Ovary (tissue), 9 donors: ENCODE data around the gene CCT4. TPM values are rescaled to one million over a fixed set of nuclear protein-coding genes. Genes with fewer than 3 reads are reported as not detected.
"Not testable (repeated sequence)": the region's sequence is repeated elsewhere in the genome, so short reads cannot be mapped to it uniquely, and the experiment has no call there.

Source experiments
- DNase-seq, 5 donors: peaks; one replicate each; pipeline ENCODE4 v3.0.0-alpha.2; 2019 to 2020
- H3K27ac ChIP-seq, 2 donors: fragments of 200-600 bp; one replicate each; pipeline versions ENCODE4 v1.5.1 to v1.8.0; 2019 to 2022
- H3K27me3 ChIP-seq: fragments of 200-600 bp; one replicate; pipeline ENCODE4 v1.8.0; 2022
- H3K36me3 ChIP-seq: fragments of 200-600 bp; sonication (generic); one replicate; pipeline ENCODE4 v1.5.1; 2019
- H3K4me1 ChIP-seq: one replicate; pipeline ENCODE4 v1.8.1; 2013; ENCODE audit warnings: mild to moderate bottlenecking, moderate library complexity; ENCODE audit not compliant: insufficient read depth
- H3K4me3 ChIP-seq: fragments of 200-600 bp; sonication (generic); one replicate; pipeline ENCODE4 v1.5.1; 2017
- H3K9me3 ChIP-seq, 2 donors: fragments of 200-600 bp in 1 of 2; sonication (generic) in 1 of 2; one replicate each; pipeline versions ENCODE4 v1.5.1 to v1.8.1; 2013 to 2019; ENCODE audit warnings: mild to moderate bottlenecking in 1 of 2, moderate library complexity in 1 of 2
- CTCF ChIP-seq, 3 donors: fragments of 450-650 bp in 2 of 3; fragments of 200-600 bp in 1 of 3; IDR thresholded peaks; one replicate each; pipeline versions ENCODE4 v1.5.1 to v1.8.0; 2016 to 2022; ENCODE audit warnings: antibody characterized with exemption in 3 of 3, mild to moderate bottlenecking in 1 of 3
- EP300 ChIP-seq: sonication (generic); formaldehyde crosslinking; IDR thresholded peaks from one replicate; pipeline ENCODE4 v1.6.1; 2017; ENCODE audit warnings: antibody characterized with exemption
- POLR2A ChIP-seq: fragments of 450-650 bp; IDR thresholded peaks from one replicate; pipeline ENCODE4 v1.6.1; 2017; ENCODE audit warnings: antibody characterized with exemption, mild to moderate bottlenecking, moderate library complexity
- WGBS, 3 donors: extraction: QIAGEN DNeasy Blood & Tissue Kit in 1 of 3; methylation state at CpG; one replicate each; pipeline versions ENCODE4 v1.1.5 to v1.1.7; 2013 to 2017; 5-methylcytosine and 5-hydroxymethylcytosine counted together
- intact Hi-C, 4 donors: fragments of 100-400 bp; cut with DNase I; formaldehyde crosslinking; loops; one replicate each; pipeline versions ENCODE4 v1.11.0 to v1.15.1; 2022 to 2023
- polyA plus RNA-seq, 2 donors: library from polyadenylated mRNA; stranded (reverse); fragments of 200-250 nt in 1 of 2; fragments of 350-450 nt in 1 of 2; fragmentation: Illumina TruSeq in 1 of 2; extraction: RNeasy Lipid Tissue Mini Kit (QIAGEN cat#74804) in 1 of 2; gene quantifications; one replicate each; pipeline ENCODE4 v1.2.3, GENCODE V29; 2013 to 2014
- total RNA-seq, 7 donors: library from RNA; depleted of rRNA in 2 of 7; stranded (reverse); fragments of >200 nt in 2 of 7; fragmentation: NEBNext Ultra II Directional in 3 of 7; extraction: Animal tissue kit (Norgen Biotek cat#: 25700) in 3 of 7; gene quantifications; one replicate each; pipeline versions ENCODE4 v1.1.0 to v1.2.4, GENCODE V29; 2016 to 2023
- donor health status: DM: no; HTN: no; CAD: no; lungs with moderate emphysema.
- donor health status: DM: no; HTN: no; CAD: no.
- donor health status: Bipolar disorder and iron deficiency.
- donor health status: DM: yes; HTN: yes; CAD: no.
- donor health status: DM: no; HTN: no; CAD: no.
- donor health status: DM: yes; HTN: yes; CAD: no.

CCT4 gene
- total and polyA plus RNA-seq, 9 donors, result 99.7 to 200 (median 144) TPM

GRCh38 chr2:61920548-61920947, 32.1 kb upstream of the CCT4 start:
- H3K27ac ChIP-seq, result no peak overlapping the region
- no peaks in the 10 kb centered on the region for H3K4me1 ChIP-seq
- H3K9me3 ChIP-seq, result no peaks in the 10 kb centered on the region
- WGBS, 3 donors, result 78 to 84% (median 83%) methylated on average over 1 of the region's 1 CpG
- H3K4me3 ChIP-seq, result no peak overlapping the region
- no peaks in the 10 kb centered on the region for H3K36me3 ChIP-seq
- intact Hi-C loops, result no loop called here
- no peaks in the 10 kb centered on the region for H3K27me3 ChIP-seq
- DNase-seq, result no peak
- TF ChIP-seq POLR2A, result no peak
- no peak for TF ChIP-seq EP300
- no peak for TF ChIP-seq CTCF (IDR thresholded peaks at IDR 0.05)

GRCh38 chr2:61914794-61915193, 26.3 kb upstream of the CCT4 start:
- H3K36me3 ChIP-seq, H3K4me3 ChIP-seq, DNase-seq, H3K27ac ChIP-seq, H3K27me3 ChIP-seq, H3K4me1 ChIP-seq, H3K9me3 ChIP-seq: not testable (repeated sequence)
- intact Hi-C loops, result loop anchor here (5.0 to 10.0 kb wide), 5 partner anchors 280 to 593 kb away; partner anchors contain the start of genes B3GNT2 (in 1 of the 4) and TMEM17 (in 1 of the 4)
- 88 to 95% (median 94%) methylated on average over 4 of the region's 4 CpGs for WGBS, 3 donors

GRCh38 chr2:61911510-61911909, 23.1 kb upstream of the CCT4 start:
- no peak for DNase-seq
- intact Hi-C loops, result loop anchor here in 3 of 4 donors (5.0 to 10.0 kb wide), 3 partner anchors 283 to 596 kb away; partner anchors contain the start of genes B3GNT2 (in 1 of the 3) and TMEM17 (in 1 of the 3)
- TF ChIP-seq CTCF (IDR thresholded peaks at IDR 0.05) (no peak), EP300 (no peak), POLR2A (no peak)
- H3K4me3 ChIP-seq, result no peak overlapping the region
- no peak overlapping the region for H3K27ac ChIP-seq
- no peaks in the 10 kb centered on the region for H3K36me3 ChIP-seq
- H3K9me3 ChIP-seq, result no peaks in the 10 kb centered on the region
- WGBS, 3 donors, result 88 to 94% (median 92%) methylated on average over 4 of the region's 4 CpGs
- no peaks in the 10 kb centered on the region for H3K4me1 ChIP-seq
- no peaks in the 10 kb centered on the region for H3K27me3 ChIP-seq

- DNase-seq, result no peak
- Histone ChIP-seq H3K9me3 (no peaks in the 10 kb centered on the region), H3K4me1 (no peaks in the 10 kb centered on the region), H3K27ac (no peak overlapping the region), H3K27me3 (no peaks in the 10 kb centered on the region), H3K4me3 (no peak overlapping the region), H3K36me3 (no peaks in the 10 kb centered on the region)
- TF ChIP-seq CTCF (IDR thresholded peaks at IDR 0.05) (no peak), POLR2A (no peak), EP300 (no peak)
- intact Hi-C loops, result loop anchor here in 3 of 4 donors (5.0 to 10.0 kb wide), 3 partner anchors 284 to 597 kb away; partner anchors contain the start of genes B3GNT2 (in 1 of the 3) and TMEM17 (in 1 of the 3)
- WGBS, 3 donors, result 40 to 65% (median 46%) methylated on average over 9 of the region's 9 CpGs
Measured at GRCh38 chr2:61910603-61911002, 22.1 kb upstream of the CCT4 start.

- Histone ChIP-seq H3K9me3 (no peaks in the 10 kb centered on the region), H3K36me3 (no peaks in the 10 kb centered on the region), H3K27me3 (no peaks in the 10 kb centered on the region), H3K4me1 (no peaks in the 10 kb centered on the region), H3K4me3 (no peak overlapping the region), H3K27ac (no peak overlapping the region)
- intact Hi-C loops, result no loop called here
- TF ChIP-seq POLR2A (no peak), EP300 (no peak), CTCF (IDR thresholded peaks at IDR 0.05) (no peak)
- WGBS, 3 donors, result 84 to 88% (median 88%) methylated on average over 8 of the region's 8 CpGs
- DNase-seq, result no peak
Measured at GRCh38 chr2:61909116-61909515, 20.7 kb upstream of the CCT4 start.
